Astrocyte (in vitro differentiated cells and primary cell): Measurements from ENCODE around the gene MADCAM1.

Source experiments
- EZH2 ChIP-seq: IDR thresholded peaks from 2 replicates; pipeline ENCODE4 v1.6.1; 2012; ENCODE audit warnings: mild to moderate bottlenecking, low read length, inconsistent platforms; ENCODE audit not compliant: insufficient read depth
- TF ChIP-seq, protein P1 (sequence below): IDR thresholded peaks from 2 replicates; pipeline ENCODE4 v1.5.1; 2011; ENCODE audit warnings: low read depth, mild to moderate bottlenecking, inconsistent platforms, low read length, moderate library complexity; ENCODE audit not compliant: insufficient read depth

DNA sequence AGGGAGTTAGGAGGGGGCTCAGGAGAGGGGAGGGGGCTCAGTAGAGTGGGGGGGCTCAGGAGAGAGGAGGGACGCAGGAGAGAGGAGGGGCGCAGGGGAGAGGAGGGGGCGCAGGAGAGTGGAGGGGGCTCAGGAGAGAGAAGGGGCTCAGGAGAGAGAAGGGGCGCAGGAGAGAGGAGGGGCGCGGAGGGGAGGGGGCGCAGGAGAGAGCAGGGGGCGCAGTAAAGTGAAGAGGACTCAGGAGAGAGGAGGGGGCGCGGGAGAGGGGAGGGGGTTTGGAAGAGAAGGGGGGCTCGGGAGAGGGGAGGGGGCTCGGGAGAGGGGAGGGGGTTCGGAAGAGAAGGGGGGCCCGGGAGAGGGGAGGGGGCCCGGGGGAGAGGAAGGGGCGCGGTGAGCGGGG is 700 bp downstream of the MADCAM1 start:
- TF ChIP-seq, protein P1, sequence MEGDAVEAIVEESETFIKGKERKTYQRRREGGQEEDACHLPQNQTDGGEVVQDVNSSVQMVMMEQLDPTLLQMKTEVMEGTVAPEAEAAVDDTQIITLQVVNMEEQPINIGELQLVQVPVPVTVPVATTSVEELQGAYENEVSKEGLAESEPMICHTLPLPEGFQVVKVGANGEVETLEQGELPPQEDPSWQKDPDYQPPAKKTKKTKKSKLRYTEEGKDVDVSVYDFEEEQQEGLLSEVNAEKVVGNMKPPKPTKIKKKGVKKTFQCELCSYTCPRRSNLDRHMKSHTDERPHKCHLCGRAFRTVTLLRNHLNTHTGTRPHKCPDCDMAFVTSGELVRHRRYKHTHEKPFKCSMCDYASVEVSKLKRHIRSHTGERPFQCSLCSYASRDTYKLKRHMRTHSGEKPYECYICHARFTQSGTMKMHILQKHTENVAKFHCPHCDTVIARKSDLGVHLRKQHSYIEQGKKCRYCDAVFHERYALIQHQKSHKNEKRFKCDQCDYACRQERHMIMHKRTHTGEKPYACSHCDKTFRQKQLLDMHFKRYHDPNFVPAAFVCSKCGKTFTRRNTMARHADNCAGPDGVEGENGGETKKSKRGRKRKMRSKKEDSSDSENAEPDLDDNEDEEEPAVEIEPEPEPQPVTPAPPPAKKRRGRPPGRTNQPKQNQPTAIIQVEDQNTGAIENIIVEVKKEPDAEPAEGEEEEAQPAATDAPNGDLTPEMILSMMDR: no peak
- no peak for TF ChIP-seq EZH2
